GM21786 (cell line): ENCODE results near the gene MYO1E.

Experiments used
- ATAC-seq: cut with Tn5 transposase; IDR thresholded peaks from one replicate; pipeline ENCODE4 v1.9.1; 2021; ENCODE audit not compliant: unreplicated experiment

MYO1E gene

GRCh38 chr15:59104602-59104911 is 268.1 kb downstream of the MYO1E start:
- no peak for ATAC-seq

- no peak for ATAC-seq
Measured at GRCh38 chr15:59099162-59099685, 273.4 kb downstream of the MYO1E start.

GRCh38 chr15:59096429-59096828 is 276.2 kb downstream of the MYO1E start:
- ATAC-seq: no peak

GRCh38 chr15:59094077-59094476 is 278.6 kb downstream of the MYO1E start:
- no peak for ATAC-seq

- ATAC-seq: no peak
Measured at GRCh38 chr15:59087731-59088130, 284.9 kb downstream of the MYO1E start.
